Retinal pigment epithelial cell (primary cell): ENCODE results near the gene KRTAP19-7.

Source experiments
- DNase-seq: peaks from one replicate; pipeline ENCODE4 v3.0.0-alpha.2; 2010; ENCODE audit warnings: low read depth
- H3K4me3 ChIP-seq: 2 replicates; pipeline ENCODE4 v1.5.1; 2011; ENCODE audit warnings: mild to moderate bottlenecking, low read length, control low read depth, moderate library complexity
- CTCF ChIP-seq: conservative IDR thresholded peaks from 2 replicates; pipeline ENCODE4 v1.5.1; 2011; ENCODE audit warnings: low read depth, low read length, control low read depth, inconsistent platforms

Gene KRTAP19-7, protein sequence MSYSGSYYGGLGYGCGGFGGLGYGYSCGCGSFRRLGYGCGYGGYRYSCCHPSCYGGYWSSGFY

GRCh38 chr21:30561264-30561895, at the start of gene KRTAP19-7:
Gene KRTAP19-7, minus strand, starts transcription at chr21:30561314. Its CDS starts 25 bp downstream, at chr21:30561289.
- TF ChIP-seq CTCF = no peak
- H3K4me3 ChIP-seq = no peak within 1 kb of the TSS
- DNase-seq = no peak

GRCh38 chr21:30605968-30606367, 44.9 kb upstream of the KRTAP19-7 start:
- TF ChIP-seq CTCF = no peak

GRCh38 chr21:30600787-30601186, 39.7 kb upstream of the KRTAP19-7 start, which contains the start of gene KRTAP22-1:
Gene KRTAP22-1, plus strand, starts transcription at chr21:30601087.
- no peak for TF ChIP-seq CTCF

More at GRCh38 chr21:30605968-30606367, 44.9 kb upstream of the KRTAP19-7 start:
- H3K4me3 ChIP-seq = no peak overlapping the region
- no peak for DNase-seq

DNA sequence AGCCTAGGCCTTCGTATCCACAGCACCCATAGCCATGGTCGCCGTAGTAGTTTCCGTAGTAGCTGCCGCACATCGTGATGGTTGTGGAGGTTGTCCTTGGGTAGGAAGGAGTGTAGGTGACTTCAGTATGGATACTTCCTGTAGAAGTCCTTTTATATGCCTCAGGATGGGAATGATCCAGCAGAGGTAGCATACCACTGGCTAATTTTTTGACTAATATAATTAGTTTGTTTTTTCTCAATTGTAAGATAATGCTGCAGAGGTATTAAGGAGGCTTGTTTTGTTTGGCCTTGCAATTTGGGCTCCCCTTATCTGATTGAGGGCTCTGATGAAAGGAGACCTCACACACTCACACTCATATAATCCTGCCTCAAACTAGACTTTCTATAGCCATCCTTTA, 37.7 kb upstream of the KRTAP19-7 start, which contains the start of gene KRTAP6-2:
Gene KRTAP6-2, minus strand, starts transcription at position 101 of the 400 bp plus-strand sequence. Its CDS starts 28 bp downstream, at position 73.
- TF ChIP-seq CTCF = no peak

More at GRCh38 chr21:30600787-30601186, 39.7 kb upstream of the KRTAP19-7 start, which contains the start of gene KRTAP22-1:
- no peak within 1 kb of the TSS for H3K4me3 ChIP-seq
- DNase-seq = no peak

GRCh38 chr21:30592140-30592539, 31.0 kb upstream of the KRTAP19-7 start, which contains the start of gene KRTAP6-3:
Gene KRTAP6-3, plus strand, starts transcription at chr21:30592440. Its CDS starts 6 bp downstream, at chr21:30592446.
- H3K4me3 ChIP-seq = no peak within 1 kb of the TSS
- no peak for TF ChIP-seq CTCF
- DNase-seq = no peak

More for the DNA sequence above, 37.7 kb upstream of the KRTAP19-7 start, which contains the start of gene KRTAP6-2:
- no peak within 1 kb of the TSS for H3K4me3 ChIP-seq
- no peak for DNase-seq

GRCh38 chr21:30590297-30590696, 29.2 kb upstream of the KRTAP19-7 start, which contains the start of gene KRTAP22-2:
Gene KRTAP22-2, minus strand, starts transcription at chr21:30590397.
- DNase-seq = no peak
- no peak within 1 kb of the TSS for H3K4me3 ChIP-seq
- no peak for TF ChIP-seq CTCF
